HFFc6 (cell line): ENCODE results near the gene USP47. TPM values are rescaled to one million over a fixed set of nuclear protein-coding genes. Genes with fewer than 3 reads are reported as not detected.

Experiments
- DNase-seq: peaks from one replicate; pipeline ENCODE4 v3.0.0-alpha.2; 2018
- H3K27ac Mint-ChIP-seq: 2 replicates; pipeline ENCODE4 v1.8.0; 2020; ENCODE audit warnings: mild to moderate bottlenecking, mixed read lengths
- H3K27me3 Mint-ChIP-seq: 2 replicates; pipeline ENCODE4 v1.8.0; 2021; ENCODE audit warnings: mild to moderate bottlenecking, moderate library complexity, mixed read lengths; ENCODE audit not compliant: insufficient read depth
- H3K36me3 Mint-ChIP-seq: 2 replicates; pipeline ENCODE4 v1.8.0; 2021; ENCODE audit warnings: low read depth, mixed read lengths
- H3K4me1 Mint-ChIP-seq: 2 replicates; pipeline ENCODE4 v1.8.0; 2020; ENCODE audit warnings: low read depth, mixed read lengths
- H3K4me3 Mint-ChIP-seq: 2 replicates; pipeline ENCODE4 v1.8.0; 2020; ENCODE audit warnings: mild to moderate bottlenecking, moderate library complexity, mixed read lengths
- H3K9me3 Mint-ChIP-seq: 2 replicates; pipeline ENCODE4 v1.8.0; 2020; ENCODE audit warnings: mild to moderate bottlenecking, mixed read lengths
- total RNA-seq, 6 experiments: library from RNA; stranded (reverse); fragmentation: NEBNext Ultra II Directional; extraction: Animal tissue kit (Norgen Biotek cat#: 25700); gene quantifications; 2 replicates in 1 of 6; 3 replicates in 5 of 6; pipeline ENCODE4 v1.2.3, GENCODE V29; 2021
- TF ChIP-seq, protein P1 (sequence below): fragments of 200-600 bp; sonication (generic); IDR thresholded peaks from 2 replicates; pipeline ENCODE4 v1.5.0; 2021; ENCODE audit warnings: antibody characterized with exemption, mild to moderate bottlenecking

USP47 gene
- total RNA-seq, 6 experiments from 2014 or later = 33.6 to 38.7 (median 35.1) TPM

- Mint-ChIP-seq H3K27me3 (no peaks in the 10 kb centered on the region; the same call in 1 of the 2 replicates), H3K27ac (peak overlapping the region; percentile 98; the same call in 1 of the 2 replicates), H3K36me3 (peaks cover 70% of the 10 kb centered on the region), H3K4me3 (no peak overlapping the region), H3K4me1 (peaks cover 84% of the 10 kb centered on the region), H3K9me3 (no peaks in the 10 kb centered on the region)
- no peak for DNase-seq
- TF ChIP-seq, protein P1, sequence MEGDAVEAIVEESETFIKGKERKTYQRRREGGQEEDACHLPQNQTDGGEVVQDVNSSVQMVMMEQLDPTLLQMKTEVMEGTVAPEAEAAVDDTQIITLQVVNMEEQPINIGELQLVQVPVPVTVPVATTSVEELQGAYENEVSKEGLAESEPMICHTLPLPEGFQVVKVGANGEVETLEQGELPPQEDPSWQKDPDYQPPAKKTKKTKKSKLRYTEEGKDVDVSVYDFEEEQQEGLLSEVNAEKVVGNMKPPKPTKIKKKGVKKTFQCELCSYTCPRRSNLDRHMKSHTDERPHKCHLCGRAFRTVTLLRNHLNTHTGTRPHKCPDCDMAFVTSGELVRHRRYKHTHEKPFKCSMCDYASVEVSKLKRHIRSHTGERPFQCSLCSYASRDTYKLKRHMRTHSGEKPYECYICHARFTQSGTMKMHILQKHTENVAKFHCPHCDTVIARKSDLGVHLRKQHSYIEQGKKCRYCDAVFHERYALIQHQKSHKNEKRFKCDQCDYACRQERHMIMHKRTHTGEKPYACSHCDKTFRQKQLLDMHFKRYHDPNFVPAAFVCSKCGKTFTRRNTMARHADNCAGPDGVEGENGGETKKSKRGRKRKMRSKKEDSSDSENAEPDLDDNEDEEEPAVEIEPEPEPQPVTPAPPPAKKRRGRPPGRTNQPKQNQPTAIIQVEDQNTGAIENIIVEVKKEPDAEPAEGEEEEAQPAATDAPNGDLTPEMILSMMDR = no peak
Measured at GRCh38 chr11:11996321-11997048, 154.7 kb downstream of the USP47 start.

GRCh38 chr11:11997049-11997322, 155.2 kb downstream of the USP47 start:
- Mint-ChIP-seq H3K9me3 (no peaks in the 10 kb centered on the region), H3K27me3 (no peaks in the 10 kb centered on the region), H3K36me3 (peaks cover 67% of the 10 kb centered on the region), H3K4me3 (peak overlapping the region; percentile 5; the same call in 1 of the 2 replicates), H3K27ac (peak overlapping the region; percentile 98), H3K4me1 (peaks cover 80% of the 10 kb centered on the region)
- no peak for DNase-seq
- TF ChIP-seq, protein P1 = no peak

- peak; percentile 91 for DNase-seq
- peaks cover 73% of the 10 kb centered on the region for H3K36me3 Mint-ChIP-seq
- no peaks in the 10 kb centered on the region for H3K9me3 Mint-ChIP-seq
- no peaks in the 10 kb centered on the region for H3K27me3 Mint-ChIP-seq
- peaks cover 78% of the 10 kb centered on the region for H3K4me1 Mint-ChIP-seq
- TF ChIP-seq, protein P1 = no peak
- H3K27ac Mint-ChIP-seq = peak overlapping the region; percentile 98
- H3K4me3 Mint-ChIP-seq = peak overlapping the region; percentile 89
Measured at GRCh38 chr11:11998091-11998781, 156.5 kb downstream of the USP47 start.

DNA sequence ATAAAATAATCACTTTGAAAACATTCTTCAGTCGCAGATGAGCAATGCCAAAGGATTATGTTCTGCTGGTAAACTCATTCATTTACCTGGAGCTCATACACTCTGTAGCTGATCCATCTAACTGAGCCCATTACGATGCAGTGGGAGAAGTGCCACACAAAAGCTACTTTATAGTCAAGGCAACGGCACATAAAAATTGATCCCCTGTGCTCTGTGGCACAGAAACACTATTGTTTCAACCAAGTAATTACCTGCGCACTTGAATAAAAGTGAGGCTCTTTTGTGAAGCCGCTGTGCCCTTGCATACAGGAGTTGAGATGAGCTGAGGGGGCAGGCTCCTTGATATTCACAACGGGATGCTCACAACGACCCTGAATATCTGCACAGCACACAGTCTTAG, 159.4 kb downstream of the USP47 start:
- Mint-ChIP-seq H3K9me3 (no peaks in the 10 kb centered on the region), H3K36me3 (peaks cover 66% of the 10 kb centered on the region), H3K4me3 (no peak overlapping the region), H3K4me1 (peaks cover 78% of the 10 kb centered on the region), H3K27ac (no peak overlapping the region), H3K27me3 (no peaks in the 10 kb centered on the region; the same call in 1 of the 2 replicates)
- TF ChIP-seq, protein P1 = no peak
- DNase-seq = no peak

- peaks cover 75% of the 10 kb centered on the region for H3K4me1 Mint-ChIP-seq
- no peak overlapping the region for H3K4me3 Mint-ChIP-seq
- no peaks in the 10 kb centered on the region for H3K9me3 Mint-ChIP-seq
- DNase-seq = no peak
- H3K27ac Mint-ChIP-seq = no peak overlapping the region; the same call in 1 of the 2 replicates
- TF ChIP-seq, protein P1 = no peak
- H3K27me3 Mint-ChIP-seq = no peaks in the 10 kb centered on the region; the same call in 1 of the 2 replicates
- peaks cover 62% of the 10 kb centered on the region for H3K36me3 Mint-ChIP-seq
Measured at GRCh38 chr11:12003336-12003735, 161.6 kb downstream of the USP47 start.
